DMS 273 treated with DMSO at 0.1 percent for 48 hours (cell line): ENCODE results near the gene LARP1B.
A peak's percentile ranks its signal among the peaks of the same experiment; 100 is the strongest.
"Not testable (repeated sequence)": the region's sequence is repeated elsewhere in the genome, so short reads cannot be mapped to it uniquely, and the experiment has no call there.

Experiments
- DNase-seq: peaks from one replicate; lab custom pipeline; 2025; lab: John Stamatoyannopoulos, UW

LARP1B gene

GRCh38 chr4:128227991-128228571 is 167.0 kb downstream of the LARP1B start:
- DNase-seq: peak; percentile 77

GRCh38 chr4:128228845-128229795 is 168.0 kb downstream of the LARP1B start:
- peak; percentile 96 for DNase-seq

DNA sequence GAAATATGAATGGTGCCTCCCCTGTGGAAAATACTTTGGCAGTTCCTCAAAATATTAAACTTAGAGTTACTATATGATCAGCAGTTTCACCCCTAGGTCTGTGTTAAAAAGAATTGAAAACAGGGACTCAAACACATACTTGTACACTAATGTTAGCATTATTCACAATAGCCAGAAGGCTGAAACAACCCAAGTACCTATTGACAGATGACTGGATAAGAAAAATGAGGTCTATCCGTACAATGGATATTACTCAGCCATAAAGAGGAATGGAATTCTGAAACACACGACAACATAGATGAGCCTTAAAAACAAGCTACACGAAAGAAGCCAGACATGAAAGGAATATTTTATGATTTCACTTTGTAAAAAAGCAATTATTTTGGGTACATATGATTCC is 171.6 kb downstream of the LARP1B start:
- DNase-seq: no peak

DNA sequence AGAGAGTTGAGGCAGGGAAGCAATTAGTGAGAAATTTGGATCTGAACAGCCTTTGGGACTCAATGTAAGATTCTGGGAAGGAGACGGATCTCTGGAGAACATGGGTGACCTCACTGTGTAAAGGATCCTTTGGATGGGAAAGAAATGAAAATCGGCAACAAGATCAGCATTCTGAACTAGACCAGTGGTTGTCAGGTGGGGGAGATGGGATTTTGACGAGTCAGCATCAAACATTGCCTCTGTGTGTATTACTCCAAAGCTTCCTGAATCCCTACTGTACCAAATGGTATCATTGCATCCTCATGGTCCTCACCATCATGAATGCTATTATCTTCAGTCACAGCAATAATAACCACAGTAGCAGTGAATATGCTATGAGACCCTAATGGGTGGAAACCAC is 173.7 kb downstream of the LARP1B start:
- no peak for DNase-seq

GRCh38 chr4:128241019-128241418 is 179.9 kb downstream of the LARP1B start:
- DNase-seq: no peak

- DNase-seq: peak; percentile 68
Measured at GRCh38 chr4:128241425-128241913, 180.4 kb downstream of the LARP1B start.

GRCh38 chr4:128241981-128242380 is 180.9 kb downstream of the LARP1B start:
- no peak for DNase-seq

DNA sequence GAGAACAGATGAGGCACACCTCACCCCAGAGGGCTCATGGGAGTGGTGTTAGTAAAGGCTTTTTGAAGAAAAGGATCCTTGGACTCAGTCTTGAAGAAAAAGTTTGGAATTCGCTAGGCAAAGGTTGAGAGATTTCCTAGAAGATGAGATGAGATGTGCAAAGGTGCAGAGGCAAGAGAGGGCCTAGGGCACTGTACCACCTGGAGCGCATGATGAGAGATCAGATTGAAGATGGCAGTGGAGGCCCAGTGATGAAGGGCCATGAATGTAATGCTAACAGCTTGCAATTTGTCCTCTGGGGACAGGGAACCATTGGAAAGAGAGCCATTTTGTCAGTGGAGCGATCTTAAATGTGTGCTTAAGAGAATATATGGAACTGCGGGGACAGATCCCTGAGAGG is 181.5 kb downstream of the LARP1B start:
- no peak for DNase-seq

DNA sequence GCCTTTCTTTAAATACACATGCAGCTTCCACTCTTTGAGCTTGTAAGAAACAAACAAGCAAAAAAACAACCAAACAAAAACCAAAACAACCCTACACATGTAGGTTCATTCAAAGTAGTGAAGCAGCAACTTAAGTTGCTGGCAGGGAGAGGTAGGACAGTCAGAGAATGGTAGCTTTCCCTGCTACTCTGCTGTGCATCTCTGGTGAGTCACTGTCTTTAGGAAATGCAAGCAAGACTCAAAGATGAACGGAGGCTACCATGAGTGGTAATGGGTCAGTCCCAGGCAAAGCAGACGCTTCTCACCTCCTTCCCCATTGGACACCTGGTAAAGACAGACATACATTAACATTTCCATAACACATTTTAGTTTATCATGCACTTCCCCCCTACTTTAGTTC is 183.3 kb downstream of the LARP1B start:
- no peak for DNase-seq

- DNase-seq: not testable (repeated sequence)
Measured at GRCh38 chr4:128245391-128245790, 184.3 kb downstream of the LARP1B start.

DNA sequence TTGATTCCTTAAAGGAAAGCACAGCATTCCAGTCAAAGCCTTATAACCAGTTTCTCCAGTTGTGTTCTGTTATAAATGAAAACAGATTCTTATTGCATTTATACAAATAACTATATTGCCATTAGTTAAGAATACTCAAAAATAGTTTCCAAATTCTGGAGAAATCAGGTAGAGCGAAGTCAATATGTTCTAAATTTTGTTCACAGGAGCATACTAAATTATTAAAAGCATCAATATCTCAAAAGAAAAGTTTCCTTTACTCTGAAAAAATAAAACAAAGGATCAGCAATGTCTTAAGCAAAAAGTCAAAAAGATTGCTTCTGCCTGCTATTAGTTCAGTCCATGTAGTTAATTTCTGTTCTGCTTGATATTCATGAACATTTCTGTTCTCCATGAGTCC is 186.8 kb downstream of the LARP1B start:
- DNase-seq: no peak

DNA sequence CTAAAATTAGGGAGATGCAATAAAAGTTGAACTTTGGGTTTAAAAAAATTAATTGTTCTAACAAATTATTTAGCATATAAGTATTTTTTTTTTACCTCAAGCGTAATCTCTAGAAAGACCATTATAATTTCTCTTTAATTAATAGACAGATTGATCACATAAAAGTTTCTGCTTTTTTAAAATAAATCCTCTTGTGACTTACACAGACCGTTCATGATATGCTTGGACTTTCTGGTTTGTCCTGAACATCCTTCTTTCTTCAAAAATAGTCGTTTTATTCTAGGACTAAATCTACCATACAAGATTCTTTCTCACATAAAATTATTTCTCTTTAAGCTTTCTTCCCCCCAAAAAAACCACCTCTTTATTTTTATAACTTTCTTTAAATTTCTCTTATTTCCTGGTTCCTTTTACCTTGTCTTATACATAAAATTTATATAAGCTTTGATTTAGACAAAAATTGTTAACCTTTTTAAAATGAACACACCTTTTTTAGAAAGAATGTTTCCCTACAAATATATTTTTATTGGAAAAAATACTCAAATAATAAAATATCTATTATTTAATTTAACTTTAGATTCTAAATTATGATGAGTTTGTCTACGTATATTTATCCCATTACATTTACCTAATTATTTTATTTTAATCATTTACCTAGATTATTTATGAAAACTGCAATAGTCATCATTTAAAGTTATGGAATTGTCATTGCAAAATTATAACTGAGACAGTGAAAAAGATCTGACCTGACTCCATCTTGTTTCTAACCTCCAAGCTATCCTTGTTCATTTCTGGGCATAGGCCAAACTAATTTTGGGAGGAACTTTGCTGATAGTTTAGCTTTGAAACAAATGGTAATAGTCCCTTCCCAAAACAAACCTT is 188.9 kb downstream of the LARP1B start:
- DNase-seq: no peak

GRCh38 chr4:128255906-128256305 is 194.8 kb downstream of the LARP1B start:
- DNase-seq: no peak

GRCh38 chr4:128256539-128256938 is 195.4 kb downstream of the LARP1B start:
- no peak for DNase-seq

GRCh38 chr4:128258166-128258565 is 197.1 kb downstream of the LARP1B start:
- DNase-seq: not testable (repeated sequence)

DNA sequence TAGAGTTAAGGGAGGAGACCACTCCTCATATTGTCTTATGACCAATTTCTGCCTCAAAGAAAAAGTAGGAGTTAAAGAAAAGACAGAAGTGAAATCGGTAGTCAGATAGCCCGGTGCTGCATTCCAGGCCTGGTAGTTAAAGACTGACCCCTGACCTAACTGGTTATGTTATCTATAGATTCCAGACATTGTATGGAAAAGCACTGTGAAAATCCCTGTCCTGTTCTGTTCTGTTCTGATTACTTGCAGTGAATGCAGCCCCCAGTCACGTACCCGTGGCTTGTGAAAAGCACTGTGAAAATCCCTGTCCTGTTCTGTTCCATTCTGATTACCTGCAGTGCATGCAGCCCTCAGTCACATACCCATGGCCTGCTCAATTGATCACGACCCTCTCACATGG is 198.8 kb downstream of the LARP1B start:
- not testable (repeated sequence) for DNase-seq
